H1 (cell line): ENCODE results near the gene ZNF423. TPM values are rescaled to one million over a fixed set of nuclear protein-coding genes. Genes with fewer than 3 reads are reported as not detected.

Experiments
- KDM4A ChIP-seq: IDR thresholded peaks from one replicate; pipeline ENCODE4 v1.7.1; 2012; ENCODE audit warnings: low read depth, mild to moderate bottlenecking, moderate library complexity, low read length, inconsistent platforms; ENCODE audit not compliant: severe bottlenecking
- SRF ChIP-seq: IDR thresholded peaks from 2 replicates; pipeline ENCODE4 v1.6.1; 2011; ENCODE audit warnings: mild to moderate bottlenecking, low read depth, low read length, moderate library complexity
- TCF12 ChIP-seq: IDR thresholded peaks from 2 replicates; pipeline ENCODE4 v1.6.1; 2011; ENCODE audit warnings: low read depth, mild to moderate bottlenecking, low read length
- polyA plus RNA-seq, 7 experiments: library from polyadenylated mRNA; depleted of rRNA in 3 of 7; stranded (reverse) in 5 of 7; unstranded in 2 of 7; fragments of >200 nt in 5 of 7; fragments of 200-250 nt in 2 of 7; gene quantifications; 1 replicate in 5 of 7; 2 replicates in 1 of 7; 4 replicates in 1 of 7; pipeline versions ENCODE4 v1.2.1 to v1.2.3, GENCODE V29; 2011 to 2013; ENCODE audit warnings: missing spikeins in 2 of 7, mixed read lengths in 2 of 7
- total RNA-seq: library from RNA; stranded (reverse); fragmentation: NEBNext Ultra II Directional; extraction: Animal tissue kit (Norgen Biotek cat#: 25700); gene quantifications from 2 replicates; pipeline ENCODE4 v1.2.1, GENCODE V29; 2021

Gene ZNF423
- total and polyA plus RNA-seq, 2 of the 8 experiments (the other 6 are each of a cell fraction or from before 2014, with no cell fraction given) = 38.2 to 52.3 TPM

DNA sequence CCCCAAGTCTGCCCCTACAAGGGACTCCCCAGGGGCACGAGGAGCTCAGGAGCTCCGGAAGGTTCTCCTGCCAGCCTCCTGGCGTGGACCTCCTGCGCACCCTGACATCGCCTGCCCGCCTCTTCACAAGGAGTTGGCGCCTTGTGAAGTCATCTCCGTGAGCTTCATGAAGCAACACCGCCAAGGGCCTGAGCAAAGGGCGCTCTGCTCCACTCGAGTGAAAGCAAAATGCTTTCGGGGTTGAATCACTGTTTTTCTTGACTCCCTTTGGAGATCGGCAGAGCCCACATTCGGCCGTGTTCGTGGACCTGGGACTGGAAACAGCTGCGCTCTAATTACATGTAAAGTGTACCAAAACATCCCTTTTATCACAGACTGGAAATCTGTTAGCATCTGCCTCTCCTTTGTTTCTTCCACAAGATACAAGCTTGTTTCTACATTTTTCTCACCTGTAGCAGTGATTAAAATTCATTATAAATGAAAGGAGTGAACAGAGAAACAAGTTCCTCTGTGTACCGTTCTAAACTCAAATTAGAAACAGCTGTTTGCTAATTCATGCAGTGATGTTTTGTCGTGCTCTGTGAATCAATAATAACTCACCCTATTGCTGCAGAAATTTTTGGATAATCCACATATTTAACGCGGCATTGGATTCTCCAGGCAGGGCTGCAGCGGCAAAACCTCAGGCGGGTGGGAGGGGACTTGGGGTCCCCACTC lies 203.3 kb downstream of the ZNF423 start (continued):
- no peak for TF ChIP-seq KDM4A
- TF ChIP-seq TCF12 = no peak
- no peak for TF ChIP-seq SRF
